Natural killer cell treated with Interleukin-12 subunit alpha and Interleukin-12 subunit beta and Interleukin-15 and Interleukin-18, amount 100 ng/mL, for 72 hours (primary cell): ENCODE measurements around the gene ESYT1. TPM values are rescaled to one million over a fixed set of nuclear protein-coding genes. Genes with fewer than 3 reads are reported as not detected.

Experiments used
- ATAC-seq, 2 donors: fragments of 150-1000 bp; cut with Tn5 transposase in 1 of 2; sonication (Bioruptor Pico), chemical (Tn5 transposase) in 1 of 2; 2 replicates each; pipeline ENCODE4 v1.10.0; 2021
- DNase-seq: peaks from one replicate; pipeline ENCODE4 v3.0.0; 2022; ENCODE audit warnings: low spot score
- H3K27ac Mint-ChIP-seq, 2 donors: 1 replicate in 1 of 2; 2 replicates in 1 of 2; pipeline ENCODE4 v1.8.0; 2022; ENCODE audit warnings: mixed read lengths in 2 of 2, mild to moderate bottlenecking in 1 of 2, moderate library complexity in 1 of 2
- H3K27me3 Mint-ChIP-seq, 2 donors: 1 replicate in 1 of 2; 2 replicates in 1 of 2; pipeline ENCODE4 v1.8.0; 2022; ENCODE audit warnings: mixed read lengths in 2 of 2
- H3K36me3 Mint-ChIP-seq: one replicate; pipeline ENCODE4 v1.8.0; 2022; ENCODE audit warnings: mixed read lengths
- H3K4me1 Mint-ChIP-seq, 2 donors: 1 replicate in 1 of 2; 2 replicates in 1 of 2; pipeline ENCODE4 v1.8.0; 2022; ENCODE audit warnings: low read depth in 2 of 2, mixed read lengths in 2 of 2, mild to moderate bottlenecking in 1 of 2
- H3K4me3 Mint-ChIP-seq: one replicate; pipeline ENCODE4 v1.8.0; 2022; ENCODE audit warnings: mixed read lengths
- H3K9me3 Mint-ChIP-seq: 2 replicates; pipeline ENCODE4 v1.8.0; 2022; ENCODE audit warnings: mixed read lengths
- total RNA-seq, 2 donors: library from RNA; stranded (reverse); gene quantifications; one replicate each; pipeline ENCODE4 v1.2.3, GENCODE V29; 2022

The ESYT1 gene
- total RNA-seq, 2 donors from 2014 or later = 89.3 to 120 TPM

- Mint-ChIP-seq H3K9me3 (no peaks in the 10 kb centered on the region), H3K27ac (peak overlapping the region; percentile 84 to 94), H3K4me1 (peaks cover 32 to 36% of the 10 kb centered on the region in 2 donors), H3K27me3 (no peaks in the 10 kb centered on the region), H3K4me3 (peak overlapping the region; percentile 92), H3K36me3 (peaks cover 19% of the 10 kb centered on the region)
- no peak for ATAC-seq
- DNase-seq = no peak
Observed at GRCh38 chr12:56186957-56187356, 58.9 kb downstream of the ESYT1 start.

GRCh38 chr12:56188131-56188777 lies 60.2 kb downstream of the ESYT1 start:
- H3K4me3 Mint-ChIP-seq = peak overlapping the region; percentile 92
- H3K9me3 Mint-ChIP-seq = no peaks in the 10 kb centered on the region
- H3K27ac Mint-ChIP-seq = peak overlapping the region; percentile 84 to 94
- H3K4me1 Mint-ChIP-seq = peaks cover 40 to 45% of the 10 kb centered on the region in 2 donors
- ATAC-seq = no peak
- peaks cover 19% of the 10 kb centered on the region for H3K36me3 Mint-ChIP-seq
- H3K27me3 Mint-ChIP-seq = no peaks in the 10 kb centered on the region
- DNase-seq = no peak

GRCh38 chr12:56188778-56189098 lies 60.7 kb downstream of the ESYT1 start:
- H3K27me3 Mint-ChIP-seq = no peaks in the 10 kb centered on the region
- H3K27ac Mint-ChIP-seq = peak overlapping the region; percentile 84 to 94
- ATAC-seq (peak in 1 of 2 donors; percentile 1), DNase-seq (no peak)
- peaks cover 19% of the 10 kb centered on the region for H3K36me3 Mint-ChIP-seq
- H3K4me1 Mint-ChIP-seq = peaks cover 44 to 49% of the 10 kb centered on the region in 2 donors
- H3K9me3 Mint-ChIP-seq = no peaks in the 10 kb centered on the region
- peak overlapping the region; percentile 92 for H3K4me3 Mint-ChIP-seq

GRCh38 chr12:56189099-56189917 lies 61.2 kb downstream of the ESYT1 start, which contains the start of gene SMARCC2:
Gene SMARCC2 (minus strand): TSS chr12:56189483. CDS start chr12:56189461, 22 bp downstream.
- H3K9me3 Mint-ChIP-seq = no peaks in the 10 kb centered on the region
- no peaks in the 10 kb centered on the region for H3K27me3 Mint-ChIP-seq
- peaks cover 44 to 49% of the 10 kb centered on the region in 2 donors for H3K4me1 Mint-ChIP-seq
- H3K36me3 Mint-ChIP-seq = peaks cover 19% of the 10 kb centered on the region
- ATAC-seq = peak; percentile 94 to 96
- peak within 1 kb of the TSS; percentile 92 for H3K4me3 Mint-ChIP-seq
- H3K27ac Mint-ChIP-seq = peak within 1 kb of the TSS; percentile 93 to 96
- DNase-seq = peak; percentile 89

- ATAC-seq (peak; percentile 59 to 63), DNase-seq (peak; percentile 80)
- H3K27ac Mint-ChIP-seq = peak overlapping the region; percentile 93 to 96
- peak overlapping the region; percentile 92 for H3K4me3 Mint-ChIP-seq
- H3K4me1 Mint-ChIP-seq = peaks cover 44 to 49% of the 10 kb centered on the region in 2 donors
- H3K9me3 Mint-ChIP-seq = no peaks in the 10 kb centered on the region
- H3K27me3 Mint-ChIP-seq = no peaks in the 10 kb centered on the region
- peaks cover 13% of the 10 kb centered on the region for H3K36me3 Mint-ChIP-seq
Observed at GRCh38 chr12:56189918-56190694, 62.0 kb downstream of the ESYT1 start.

GRCh38 chr12:56190695-56191155 lies 62.7 kb downstream of the ESYT1 start:
- DNase-seq = no peak
- no peak for ATAC-seq
- Mint-ChIP-seq H3K4me3 (peak overlapping the region; percentile 92), H3K27me3 (no peaks in the 10 kb centered on the region), H3K36me3 (peaks cover 12% of the 10 kb centered on the region), H3K9me3 (no peaks in the 10 kb centered on the region), H3K27ac (peak overlapping the region; percentile 93 to 96), H3K4me1 (peaks cover 44 to 48% of the 10 kb centered on the region in 2 donors)

- Mint-ChIP-seq H3K4me1 (peaks cover 38% of the 10 kb centered on the region in 2 donors), H3K27me3 (no peaks in the 10 kb centered on the region), H3K9me3 (no peaks in the 10 kb centered on the region), H3K36me3 (peaks cover 9% of the 10 kb centered on the region), H3K27ac (peak overlapping the region; percentile 66 to 83), H3K4me3 (no peak overlapping the region)
- DNase-seq (no peak), ATAC-seq (no peak)
Observed at GRCh38 chr12:56192582-56192981, 64.5 kb downstream of the ESYT1 start.

- Mint-ChIP-seq H3K4me1 (peaks cover 32 to 33% of the 10 kb centered on the region in 2 donors), H3K4me3 (no peak overlapping the region), H3K36me3 (peaks cover 5% of the 10 kb centered on the region), H3K27ac (peak overlapping the region; percentile 66 to 83), H3K27me3 (no peaks in the 10 kb centered on the region), H3K9me3 (no peaks in the 10 kb centered on the region)
- peak; percentile 82 for DNase-seq
- ATAC-seq = no peak
Observed at GRCh38 chr12:56193025-56193578, 65.0 kb downstream of the ESYT1 start.

Other genes with a start within 250 kb of the ESYT1 start
- gene PYM1, start 200.4 kb upstream of the ESYT1 start, total RNA-seq = 10 to 100 TPM; 31.6 to 34.0 TPM
- 100 to 1,000 TPM in 1 of 2 donors, 10 to 100 TPM in 1; 81.9 to 168 TPM for gene DGKA, start 197.1 kb upstream of the ESYT1 start, total RNA-seq
- gene PMEL, start 162.2 kb upstream of the ESYT1 start, total RNA-seq = under 1 TPM in 1 of 2 donors, not detected in 1; 0.40 TPM
- gene CDK2, start 161.4 kb upstream of the ESYT1 start, total RNA-seq = 100 to 1,000 TPM in 1 of 2 donors, 10 to 100 TPM in 1; 72.3 to 178 TPM
- 10 to 100 TPM; 39.2 to 68.1 TPM for gene RAB5B, start 154.2 kb upstream of the ESYT1 start, total RNA-seq
- gene SUOX, start 131.0 kb upstream of the ESYT1 start, total RNA-seq = 10 to 100 TPM; 12.2 to 17.6 TPM
- 10 to 100 TPM; 11.7 to 12.0 TPM for gene IKZF4, start 107.2 kb upstream of the ESYT1 start, total RNA-seq
- 10 to 100 TPM; 24.6 to 48.3 TPM for gene RPS26, start 86.3 kb upstream of the ESYT1 start, total RNA-seq
- gene ERBB3, start 48.1 kb upstream of the ESYT1 start, total RNA-seq = not detected
- 100 to 1,000 TPM; 233 to 318 TPM for gene PA2G4, start 23.7 kb upstream of the ESYT1 start, total RNA-seq
- gene RPL41, start 11.6 kb upstream of the ESYT1 start, total RNA-seq = 1,000 to 10,000 TPM; 2,363 to 2,700 TPM
- gene ZC3H10, start 10.0 kb upstream of the ESYT1 start, total RNA-seq = 10 to 100 TPM; 11.4 to 14.9 TPM
- 10 to 100 TPM; 32.0 to 65.5 TPM for gene MYL6B, start 24.3 kb downstream of the ESYT1 start, total RNA-seq
- gene MYL6, start 30.1 kb downstream of the ESYT1 start, total RNA-seq = 1,000 to 10,000 TPM; 1,441 to 1,555 TPM
- 100 to 1,000 TPM; 102 to 166 TPM for gene SMARCC2, start 61.2 kb downstream of the ESYT1 start, total RNA-seq
- 10 to 100 TPM; 34.1 to 48.8 TPM for gene RNF41, start 93.7 kb downstream of the ESYT1 start, total RNA-seq
- 10 to 100 TPM; 66.3 to 81.6 TPM for gene NABP2, start 96.1 kb downstream of the ESYT1 start, total RNA-seq
- 1 to 10 TPM in 1 of 2 donors, under 1 TPM in 1; 0.50 to 1.4 TPM for gene SLC39A5, start 101.8 kb downstream of the ESYT1 start, total RNA-seq
- gene ANKRD52, start 130.1 kb downstream of the ESYT1 start, total RNA-seq = 10 to 100 TPM; 59.3 to 99.3 TPM
- 10 to 100 TPM; 15.4 to 26.1 TPM for gene COQ10A, start 138.7 kb downstream of the ESYT1 start, total RNA-seq
- gene CS, start 172.1 kb downstream of the ESYT1 start, total RNA-seq = 100 to 1,000 TPM; 206 to 278 TPM
- 100 to 1,000 TPM; 132 to 162 TPM for gene CNPY2, start 187.7 kb downstream of the ESYT1 start, total RNA-seq
- gene PAN2, start 205.7 kb downstream of the ESYT1 start, total RNA-seq = 10 to 100 TPM; 22.8 to 42.8 TPM
- 1 to 10 TPM in 1 of 2 donors, under 1 TPM in 1; 0.84 to 1.3 TPM for gene IL23A, start 210.6 kb downstream of the ESYT1 start, total RNA-seq
- gene STAT2, start 231.8 kb downstream of the ESYT1 start, total RNA-seq = 100 to 1,000 TPM in 1 of 2 donors, 10 to 100 TPM in 1; 97.7 to 104 TPM
- gene APOF, start 234.6 kb downstream of the ESYT1 start, total RNA-seq = not detected